ENCODE measurements around the gene EFCAB9.

DNA sequence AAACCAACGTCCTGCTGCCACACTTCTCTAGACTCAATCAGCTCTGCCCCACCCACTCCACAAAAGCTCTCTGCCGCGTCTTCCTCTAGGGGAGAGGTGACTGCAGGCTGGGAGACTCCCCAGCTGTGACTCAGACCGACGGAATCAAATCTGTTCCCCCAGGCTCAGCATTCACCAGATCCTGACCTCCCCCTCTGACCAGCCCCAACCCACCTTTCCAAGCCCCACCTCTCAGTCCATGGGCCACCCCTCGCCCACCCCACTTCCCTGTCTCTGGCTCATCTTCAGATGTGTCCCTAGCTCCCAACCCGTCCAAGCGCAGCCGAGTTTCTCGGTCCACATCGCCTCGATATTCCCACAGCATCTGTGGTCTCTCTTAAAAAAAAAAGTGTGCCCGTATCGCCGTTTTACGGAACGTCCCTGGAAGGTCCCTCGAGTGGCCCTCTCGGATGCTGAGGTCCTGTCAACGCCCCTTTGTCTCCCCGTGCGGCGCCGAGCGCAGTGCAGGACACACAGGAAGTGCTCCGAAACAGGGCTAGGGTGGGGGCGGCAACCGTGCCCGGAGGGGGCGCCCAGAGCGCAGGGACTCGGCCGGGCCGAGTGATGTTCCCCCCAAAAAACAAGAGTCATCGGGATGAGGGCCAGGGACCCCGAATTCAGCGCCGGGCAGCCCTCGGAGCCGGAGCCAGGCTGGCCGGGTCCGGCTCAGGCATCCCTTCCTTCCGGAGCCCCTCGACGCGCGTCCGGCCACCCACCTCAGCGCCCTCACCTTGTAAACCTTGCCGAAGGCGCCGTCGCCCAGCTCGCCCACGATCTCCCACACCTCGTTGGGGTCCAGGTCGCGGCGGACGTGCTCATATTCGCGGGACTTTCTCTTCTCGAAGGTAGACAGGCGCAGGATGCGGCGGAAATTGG, 6.6 kb upstream of the EFCAB9 start:
- TF ChIP-seq, protein P1, sequence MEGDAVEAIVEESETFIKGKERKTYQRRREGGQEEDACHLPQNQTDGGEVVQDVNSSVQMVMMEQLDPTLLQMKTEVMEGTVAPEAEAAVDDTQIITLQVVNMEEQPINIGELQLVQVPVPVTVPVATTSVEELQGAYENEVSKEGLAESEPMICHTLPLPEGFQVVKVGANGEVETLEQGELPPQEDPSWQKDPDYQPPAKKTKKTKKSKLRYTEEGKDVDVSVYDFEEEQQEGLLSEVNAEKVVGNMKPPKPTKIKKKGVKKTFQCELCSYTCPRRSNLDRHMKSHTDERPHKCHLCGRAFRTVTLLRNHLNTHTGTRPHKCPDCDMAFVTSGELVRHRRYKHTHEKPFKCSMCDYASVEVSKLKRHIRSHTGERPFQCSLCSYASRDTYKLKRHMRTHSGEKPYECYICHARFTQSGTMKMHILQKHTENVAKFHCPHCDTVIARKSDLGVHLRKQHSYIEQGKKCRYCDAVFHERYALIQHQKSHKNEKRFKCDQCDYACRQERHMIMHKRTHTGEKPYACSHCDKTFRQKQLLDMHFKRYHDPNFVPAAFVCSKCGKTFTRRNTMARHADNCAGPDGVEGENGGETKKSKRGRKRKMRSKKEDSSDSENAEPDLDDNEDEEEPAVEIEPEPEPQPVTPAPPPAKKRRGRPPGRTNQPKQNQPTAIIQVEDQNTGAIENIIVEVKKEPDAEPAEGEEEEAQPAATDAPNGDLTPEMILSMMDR (IDR thresholded peaks at IDR 0.05): no peak
- TF ChIP-seq POLR2A (IDR thresholded peaks at IDR 0.05): peak; percentile 34
